22Rv1 (cell line): ENCODE results near the gene CMTM2.

Source experiments
- H3K27ac ChIP-seq: fragments of 450-650 bp; 2 replicates; pipeline ENCODE4 v1.5.1; 2017
- CTCF ChIP-seq: fragments of 450-650 bp; IDR thresholded peaks from 2 replicates; pipeline ENCODE4 v1.5.1; 2017; ENCODE audit warnings: mild to moderate bottlenecking
- ZFX ChIP-seq: fragments of 450-650 bp; IDR thresholded peaks from 2 replicates; pipeline ENCODE4 v1.6.1; 2017; ENCODE audit warnings: antibody characterized with exemption, borderline replicate concordance

The CMTM2 gene

GRCh38 chr16:66548068-66548467 is 31.2 kb upstream of the CMTM2 start:
- peak overlapping the region; percentile 91 for H3K27ac ChIP-seq
- no peak for TF ChIP-seq ZFX
- no peak for TF ChIP-seq CTCF

GRCh38 chr16:66548868-66549267 is 30.4 kb upstream of the CMTM2 start:
- H3K27ac ChIP-seq: peak overlapping the region; percentile 91
- TF ChIP-seq ZFX (no peak), CTCF (no peak)

GRCh38 chr16:66549284-66550131 is 29.8 kb upstream of the CMTM2 start, which contains the start of gene TK2:
TK2 (minus strand) TSS chr16:66550122; CDS start chr16:66550061, 61 bp downstream.
- TF ChIP-seq ZFX (no peak), CTCF (peak; percentile 71)

GRCh38 chr16:66551348-66551759 is 27.9 kb upstream of the CMTM2 start:
- TF ChIP-seq CTCF (peak; percentile 31), ZFX (no peak)
- peak overlapping the region; percentile 91 for H3K27ac ChIP-seq

More at GRCh38 chr16:66549284-66550131, 29.8 kb upstream of the CMTM2 start, which contains the start of gene TK2:
- H3K27ac ChIP-seq: peak within 1 kb of the TSS; percentile 91

GRCh38 chr16:66551788-66552285 is 27.4 kb upstream of the CMTM2 start:
- H3K27ac ChIP-seq: peak overlapping the region; percentile 91
- TF ChIP-seq ZFX: no peak
- TF ChIP-seq CTCF: no peak

GRCh38 chr16:66552286-66553177 is 26.7 kb upstream of the CMTM2 start, which contains the start of gene CKLF:
CKLF (plus strand) TSS chr16:66552576; CDS start chr16:66552716, 140 bp downstream.
- TF ChIP-seq ZFX (no peak), CTCF (no peak)
- H3K27ac ChIP-seq: peak within 1 kb of the TSS; percentile 91
